Panc1 (cell line): ENCODE measurements around the gene GBE1.

ENCODE experiments used
- CTCF ChIP-seq: fragments of 450-650 bp; IDR thresholded peaks from 2 replicates; pipeline ENCODE4 v1.5.1; 2017; ENCODE audit warnings: mild to moderate bottlenecking
- POLR2AphosphoS5 ChIP-seq: IDR thresholded peaks from 2 replicates; pipeline ENCODE4 v1.6.1; 2012; ENCODE audit warnings: mild to moderate bottlenecking, low read depth, low read length, moderate library complexity
- REST ChIP-seq, 2 experiments: IDR thresholded peaks; 2 replicates each; pipeline ENCODE4 v1.6.1; 2011 to 2012; ENCODE audit warnings: low read depth in 2 of 2, control low read depth in 1 of 2, low read length in 1 of 2, mild to moderate bottlenecking in 1 of 2, moderate library complexity in 1 of 2; ENCODE audit not compliant: insufficient read depth in 1 of 2

- TF ChIP-seq CTCF (no peak), POLR2AphosphoS5 (no peak), REST (IDR thresholded peaks at IDR 0.05; ENCODE audit: insufficient read depth in 1 of 2, low read depth in 2 of 2, low read length in 1 of 2) (no peak)
Measured at GRCh38 chr3:81572201-81572756, 189.2 kb downstream of the GBE1 start.
